Liver (tissue), 9 donors: ENCODE results near the gene PARVB. TPM values are rescaled to one million over a fixed set of nuclear protein-coding genes. Genes with fewer than 3 reads are reported as not detected.

Source experiments
- DNase-seq: peaks from one replicate; pipeline ENCODE4 v3.0.0-alpha.2; 2017; ENCODE audit warnings: low spot score
- H3K27ac ChIP-seq, 2 donors: one replicate each; pipeline ENCODE4 v1.7.0; 2013; ENCODE audit warnings: inconsistent platforms in 2 of 2, low read length in 2 of 2, control low read depth in 1 of 2, low read depth in 1 of 2, mild to moderate bottlenecking in 1 of 2
- H3K27me3 ChIP-seq, 4 donors: one replicate each; pipeline versions ENCODE4 v1.6.1 to v1.7.0; 2013; ENCODE audit warnings: low read length in 3 of 4, inconsistent platforms in 1 of 4, mild to moderate bottlenecking in 1 of 4, moderate library complexity in 1 of 4; ENCODE audit not compliant: control insufficient read depth in 4 of 4, insufficient read depth in 4 of 4
- H3K36me3 ChIP-seq, 4 donors: one replicate each; pipeline versions ENCODE4 v1.6.1 to v1.7.0; 2013; ENCODE audit warnings: low read length in 3 of 4, mild to moderate bottlenecking in 3 of 4, low read depth in 1 of 4, moderate library complexity in 1 of 4; ENCODE audit not compliant: control insufficient read depth in 4 of 4, insufficient read depth in 3 of 4
- H3K4me1 ChIP-seq, 4 donors: one replicate each; pipeline versions ENCODE4 v1.6.1 to v1.7.0; 2013; ENCODE audit warnings: low read length in 3 of 4, mild to moderate bottlenecking in 3 of 4, moderate library complexity in 1 of 4; ENCODE audit not compliant: control insufficient read depth in 4 of 4, insufficient read depth in 4 of 4
- H3K4me3 ChIP-seq, 3 donors: one replicate each; pipeline versions ENCODE4 v1.6.1 to v1.7.0; 2013; ENCODE audit warnings: low read length in 3 of 3, control low read depth in 1 of 3, low read depth in 1 of 3, mild to moderate bottlenecking in 1 of 3
- H3K9ac ChIP-seq, 2 donors: one replicate each; pipeline ENCODE4 v1.7.0; 2013; ENCODE audit warnings: low read length in 2 of 2, mild to moderate bottlenecking in 2 of 2, moderate library complexity in 2 of 2, control low read depth in 1 of 2, low read depth in 1 of 2
- H3K9me3 ChIP-seq, 4 donors: one replicate each; pipeline versions ENCODE4 v1.6.1 to v1.7.0; 2013; ENCODE audit warnings: low read length in 3 of 4; ENCODE audit not compliant: control insufficient read depth in 4 of 4
- ATF3 ChIP-seq: IDR thresholded peaks from 2 replicates; pipeline ENCODE4 v1.6.1; 2016; ENCODE audit warnings: antibody characterized with exemption
- FOXA2 ChIP-seq: IDR thresholded peaks from 2 replicates; pipeline ENCODE4 v1.6.1; 2016; ENCODE audit warnings: antibody characterized with exemption
- GABPA ChIP-seq, 2 donors: IDR thresholded peaks in 1 of 2; conservative IDR thresholded peaks in 1 of 2; 2 replicates each; pipeline ENCODE4 v1.6.1; 2016; ENCODE audit warnings: antibody characterized with exemption in 2 of 2, mild to moderate bottlenecking in 1 of 2, moderate library complexity in 1 of 2
- HNF4A ChIP-seq, 2 donors: conservative IDR thresholded peaks; 2 replicates each; pipeline ENCODE4 v1.6.1; 2016; ENCODE audit warnings: antibody characterized with exemption in 2 of 2, mild to moderate bottlenecking in 2 of 2
- HNF4G ChIP-seq: IDR thresholded peaks from 2 replicates; pipeline ENCODE4 v1.6.1; 2016; ENCODE audit warnings: antibody characterized with exemption
- MAX ChIP-seq: IDR thresholded peaks from 2 replicates; pipeline ENCODE4 v1.6.1; 2016; ENCODE audit warnings: antibody characterized with exemption
- REST ChIP-seq: IDR thresholded peaks from 2 replicates; pipeline ENCODE4 v1.6.1; 2016; ENCODE audit warnings: antibody characterized with exemption, mild to moderate bottlenecking
- SP1 ChIP-seq: IDR thresholded peaks from 2 replicates; pipeline ENCODE4 v1.6.1; 2018; ENCODE audit warnings: antibody characterized with exemption, mild to moderate bottlenecking
- YY1 ChIP-seq: IDR thresholded peaks from 2 replicates; pipeline ENCODE4 v1.6.1; 2016; ENCODE audit warnings: antibody characterized with exemption, mild to moderate bottlenecking
- ZBTB33 ChIP-seq: IDR thresholded peaks from 2 replicates; pipeline ENCODE4 v1.6.1; 2016; ENCODE audit warnings: antibody characterized with exemption
- WGBS: extraction: QIAGEN DNeasy Blood & Tissue Kit; methylation state at CpG from one replicate; pipeline ENCODE4 v1.1.7; 2013; 5-methylcytosine and 5-hydroxymethylcytosine counted together
- polyA plus RNA-seq, 2 donors: library from polyadenylated mRNA; stranded (reverse) in 1 of 2; unstranded in 1 of 2; fragments of 200-250 nt in 1 of 2; fragments of >200 nt in 1 of 2; fragmentation: Nextera tagmentation in 1 of 2; extraction: Ambion mirVana in 1 of 2; gene quantifications; one replicate each; pipeline versions ENCODE4 v1.2.1 to v1.2.3, GENCODE V29; 2013 to 2015
- total RNA-seq, 2 donors: library from RNA; depleted of rRNA; stranded (reverse); fragments of >200 nt; gene quantifications; one replicate each; pipeline ENCODE4 v1.2.3, GENCODE V29; 2014
- donor health status: healthy.
- donor health status: healthy.
- donor health status: healthy.
- donor health status: healthy.
- donor health status: healthy.

The PARVB gene
- total and polyA plus RNA-seq, 4 donors: 3.2 to 55.5 (median 17.7) TPM

GRCh38 chr22:44155115-44155514, 131.0 kb downstream of the PARVB start:
- H3K27ac ChIP-seq: no peak overlapping the region
- H3K4me1 ChIP-seq: no peaks in the 10 kb centered on the region
- TF ChIP-seq YY1: no peak
- no peak for TF ChIP-seq ZBTB33
- TF ChIP-seq HNF4A (conservative IDR thresholded peaks at IDR 0.05): no peak
- TF ChIP-seq ATF3: no peak
- no peak for TF ChIP-seq SP1
- no peak for TF ChIP-seq HNF4G
- 87% methylated on average over 14 of the region's 14 CpGs for whole genome bisulfite sequencing
- no peak overlapping the region for H3K4me3 ChIP-seq
- H3K9me3 ChIP-seq: no peaks in the 10 kb centered on the region
- H3K27me3 ChIP-seq: no peaks in the 10 kb centered on the region
- no peak for DNase-seq
- no peak overlapping the region for H3K9ac ChIP-seq
- H3K36me3 ChIP-seq: peaks cover 0 to 6% (median 0%) of the 10 kb centered on the region in 4 donors

- WGBS: 92% methylated on average over 13 of the region's 13 CpGs
- Histone ChIP-seq H3K27ac (no peak overlapping the region), H3K4me3 (no peak overlapping the region)
Observed at GRCh38 chr22:44157916-44158618, 134.0 kb downstream of the PARVB start.

GRCh38 chr22:44158816-44159215, 134.7 kb downstream of the PARVB start:
- no peak overlapping the region for H3K9ac ChIP-seq
- no peaks in the 10 kb centered on the region for H3K4me1 ChIP-seq
- H3K4me3 ChIP-seq: no peak overlapping the region
- no peaks in the 10 kb centered on the region for H3K27me3 ChIP-seq
- peaks cover 0 to 3% (median 0%) of the 10 kb centered on the region in 4 donors for H3K36me3 ChIP-seq
- WGBS: 80% methylated on average over 8 of the region's 8 CpGs
- no peaks in the 10 kb centered on the region for H3K9me3 ChIP-seq
- DNase-seq: no peak
- no peak overlapping the region for H3K27ac ChIP-seq
- no peak for TF ChIP-seq MAX
- no peak for TF ChIP-seq HNF4G
- no peak for TF ChIP-seq FOXA2
- no peak for TF ChIP-seq GABPA (IDR thresholded peaks at IDR 0.05 in 1 of 2, conservative IDR thresholded peaks at IDR 0.05 in 1 of 2)
- no peak for TF ChIP-seq REST

More at GRCh38 chr22:44157916-44158618, 134.0 kb downstream of the PARVB start:
- Histone ChIP-seq H3K4me1 (no peaks in the 10 kb centered on the region), H3K9ac (no peak overlapping the region), H3K27me3 (no peaks in the 10 kb centered on the region), H3K36me3 (peaks cover 0 to 3% (median 0%) of the 10 kb centered on the region in 4 donors), H3K9me3 (no peaks in the 10 kb centered on the region)
- TF ChIP-seq ATF3: no peak
- DNase-seq: no peak
